Vagina (tissue), 2 donors: ENCODE measurements around the gene ASTN2. TPM values are rescaled to one million over a fixed set of nuclear protein-coding genes. Genes with fewer than 3 reads are reported as not detected.

ENCODE experiments used
- DNase-seq, 2 donors: peaks; one replicate each; pipeline ENCODE4 v3.0.0-alpha.2; 2017; ENCODE audit errors: extremely low spot score in 2 of 2
- H3K27ac ChIP-seq: fragments of 200-600 bp; sonication (generic); one replicate; pipeline ENCODE4 v1.5.1; 2019
- H3K27me3 ChIP-seq: fragments of 200-600 bp; sonication (generic); one replicate; pipeline ENCODE4 v1.5.1; 2019
- H3K36me3 ChIP-seq, 2 donors: fragments of 200-600 bp; sonication (generic); one replicate each; pipeline ENCODE4 v1.5.1; 2017 to 2019
- H3K4me1 ChIP-seq: fragments of 200-600 bp; sonication (generic); one replicate; pipeline ENCODE4 v1.5.1; 2019
- H3K4me3 ChIP-seq, 2 donors: fragments of 200-600 bp; sonication (generic); 1 replicate in 1 of 2; 2 replicates in 1 of 2; pipeline ENCODE4 v1.5.1; 2016 to 2019
- H3K9me3 ChIP-seq: fragments of 200-600 bp; sonication (generic); one replicate; pipeline ENCODE4 v1.5.1; 2019
- CTCF ChIP-seq, 3 experiments: fragments of 450-650 bp in 2 of 3; fragments of 200-600 bp in 1 of 3; sonication (generic) in 1 of 3; IDR thresholded peaks; one replicate each; pipeline ENCODE4 v1.5.1; 2017 to 2019; ENCODE audit warnings: antibody characterized with exemption in 3 of 3, mild to moderate bottlenecking in 2 of 3, moderate library complexity in 2 of 3
- POLR2A ChIP-seq, 2 donors: fragments of 450-650 bp; IDR thresholded peaks; one replicate each; pipeline ENCODE4 v1.6.1; 2017; ENCODE audit warnings: antibody characterized with exemption in 2 of 2, mild to moderate bottlenecking in 2 of 2, moderate library complexity in 2 of 2
- POLR2AphosphoS5 ChIP-seq, 2 donors: sonication (generic); formaldehyde crosslinking; IDR thresholded peaks; one replicate each; pipeline ENCODE4 v1.9.0; 2017; ENCODE audit warnings: antibody characterized with exemption in 2 of 2, mild to moderate bottlenecking in 2 of 2, low read depth in 1 of 2; ENCODE audit not compliant: insufficient read depth in 1 of 2
- intact Hi-C: fragments of 100-400 bp; cut with DNase I; formaldehyde crosslinking; loops from one replicate; pipeline ENCODE4 v1.15.1; 2023
- total RNA-seq: library from RNA; depleted of rRNA; stranded (reverse); fragments of >200 nt; gene quantifications from one replicate; pipeline ENCODE4 v1.2.3, GENCODE V29; 2016

ASTN2 gene
- total RNA-seq, 1 donor from 2014 or later = 4.4 TPM

- Histone ChIP-seq H3K36me3 (no peaks in the 10 kb centered on the region), H3K4me1 (no peaks in the 10 kb centered on the region), H3K27ac (no peak overlapping the region), H3K4me3 (no peak overlapping the region), H3K9me3 (no peaks in the 10 kb centered on the region), H3K27me3 (no peaks in the 10 kb centered on the region)
- intact Hi-C loops = no loop called here
- DNase-seq = no peak
- TF ChIP-seq POLR2A (IDR thresholded peaks at IDR 0.05) = no peak
- TF ChIP-seq POLR2AphosphoS5 (IDR thresholded peaks at IDR 0.05; ENCODE audit: insufficient read depth in 1 of 2, low read depth in 1 of 2) = no peak
- TF ChIP-seq CTCF (IDR thresholded peaks at IDR 0.05) = no peak
Measured at GRCh38 chr9:116819116-116819515, 595.7 kb downstream of the ASTN2 start.

DNA sequence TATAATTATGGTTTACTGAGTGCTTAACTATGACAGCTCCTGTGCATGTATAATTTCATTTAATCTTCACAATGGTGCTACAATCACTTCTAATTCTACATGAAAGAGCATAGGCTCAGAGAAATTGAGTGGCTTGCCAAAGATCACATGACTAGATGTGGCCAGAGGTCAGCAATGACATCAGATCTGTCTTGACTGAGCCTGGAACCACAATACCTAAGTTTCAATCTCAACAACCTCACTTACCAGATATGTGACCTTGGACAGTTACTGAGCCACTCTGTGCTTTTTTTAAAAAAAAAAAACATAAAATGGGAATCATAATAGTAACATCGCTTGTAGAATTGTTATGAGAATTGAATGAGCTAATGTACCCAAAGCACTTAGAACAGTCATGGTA is 597.1 kb downstream of the ASTN2 start:
- Histone ChIP-seq H3K9me3 (no peaks in the 10 kb centered on the region), H3K4me3 (no peak overlapping the region), H3K27me3 (no peaks in the 10 kb centered on the region), H3K36me3 (no peaks in the 10 kb centered on the region), H3K27ac (no peak overlapping the region), H3K4me1 (no peaks in the 10 kb centered on the region)
- intact Hi-C loops = no loop called here
- DNase-seq = no peak
- TF ChIP-seq POLR2A (IDR thresholded peaks at IDR 0.05) = no peak
- no peak for TF ChIP-seq CTCF (IDR thresholded peaks at IDR 0.05)
- no peak for TF ChIP-seq POLR2AphosphoS5 (IDR thresholded peaks at IDR 0.05; ENCODE audit: insufficient read depth in 1 of 2, low read depth in 1 of 2)

- no peaks in the 10 kb centered on the region for H3K4me1 ChIP-seq
- no peaks in the 10 kb centered on the region for H3K27me3 ChIP-seq
- intact Hi-C loops = no loop called here
- H3K36me3 ChIP-seq = no peaks in the 10 kb centered on the region
- DNase-seq = no peak
- H3K27ac ChIP-seq = no peak overlapping the region
- TF ChIP-seq CTCF (IDR thresholded peaks at IDR 0.05) (no peak), POLR2AphosphoS5 (IDR thresholded peaks at IDR 0.05; ENCODE audit: insufficient read depth in 1 of 2, low read depth in 1 of 2) (no peak), POLR2A (IDR thresholded peaks at IDR 0.05) (no peak)
- no peak overlapping the region for H3K4me3 ChIP-seq
- no peaks in the 10 kb centered on the region for H3K9me3 ChIP-seq
Measured at GRCh38 chr9:116816484-116816883, 598.4 kb downstream of the ASTN2 start.

GRCh38 chr9:116815835-116816234 is 599.0 kb downstream of the ASTN2 start:
- H3K27me3 ChIP-seq = no peaks in the 10 kb centered on the region
- no peak overlapping the region for H3K4me3 ChIP-seq
- TF ChIP-seq POLR2A (IDR thresholded peaks at IDR 0.05) (no peak), POLR2AphosphoS5 (IDR thresholded peaks at IDR 0.05; ENCODE audit: insufficient read depth in 1 of 2, low read depth in 1 of 2) (no peak), CTCF (IDR thresholded peaks at IDR 0.05) (no peak)
- no peaks in the 10 kb centered on the region for H3K36me3 ChIP-seq
- intact Hi-C loops = no loop called here
- no peak for DNase-seq
- no peaks in the 10 kb centered on the region for H3K4me1 ChIP-seq
- no peaks in the 10 kb centered on the region for H3K9me3 ChIP-seq
- no peak overlapping the region for H3K27ac ChIP-seq

GRCh38 chr9:116813031-116813300 is 601.9 kb downstream of the ASTN2 start:
- H3K9me3 ChIP-seq = no peaks in the 10 kb centered on the region
- intact Hi-C loops = no loop called here

More at GRCh38 chr9:116813031-116813300, 601.9 kb downstream of the ASTN2 start:
- H3K27me3 ChIP-seq = no peaks in the 10 kb centered on the region
- no peaks in the 10 kb centered on the region for H3K36me3 ChIP-seq
- no peak for DNase-seq
- no peak overlapping the region for H3K4me3 ChIP-seq
- H3K4me1 ChIP-seq = no peaks in the 10 kb centered on the region
- no peak for TF ChIP-seq CTCF (IDR thresholded peaks at IDR 0.05)
- H3K27ac ChIP-seq = no peak overlapping the region
